Gastrocnemius medialis (tissue), 4 donors: ENCODE results near the gene NDUFA8. TPM values are rescaled to one million over a fixed set of nuclear protein-coding genes. Genes with fewer than 3 reads are reported as not detected.
"Not testable (repeated sequence)": the region's sequence is repeated elsewhere in the genome, so short reads cannot be mapped to it uniquely, and the experiment has no call there.

ENCODE experiments used
- ATAC-seq, 2 donors: fragments of 150-250 bp; one replicate each; pipeline ENCODE4 v1.9.1; 2016
- DNase-seq, 2 donors: peaks; one replicate each; pipeline ENCODE4 v3.0.0-alpha.2; 2019
- H3K27ac ChIP-seq, 4 donors: fragments of 200-600 bp; sonication (generic); 1 replicate in 1 of 4; 2 replicates in 3 of 4; pipeline ENCODE4 v1.5.1; 2016 to 2018; ENCODE audit warnings: mild to moderate bottlenecking in 2 of 4, moderate library complexity in 1 of 4
- H3K27me3 ChIP-seq, 3 donors: fragments of 200-600 bp; sonication (generic) in 2 of 3; 1 replicate in 1 of 3; 2 replicates in 2 of 3; pipeline versions ENCODE4 v1.5.1 to v1.6.0; 2016 to 2019; ENCODE audit warnings: mild to moderate bottlenecking in 1 of 3, moderate library complexity in 1 of 3
- H3K36me3 ChIP-seq, 2 donors: fragments of 200-600 bp; sonication (generic) in 1 of 2; one replicate each; pipeline ENCODE4 v1.5.1; 2017 to 2018
- H3K4me1 ChIP-seq, 2 donors: fragments of 200-600 bp; sonication (generic) in 1 of 2; one replicate each; pipeline ENCODE4 v1.5.1; 2016 to 2017; ENCODE audit warnings: mild to moderate bottlenecking in 2 of 2
- H3K4me3 ChIP-seq, 4 donors: fragments of 200-600 bp; sonication (generic) in 3 of 4; 1 replicate in 1 of 4; 2 replicates in 3 of 4; pipeline ENCODE4 v1.5.1; 2016 to 2019; ENCODE audit warnings: mild to moderate bottlenecking in 2 of 4
- H3K9me3 ChIP-seq, 3 donors: fragments of 200-600 bp; sonication (generic) in 2 of 3; 1 replicate in 1 of 3; 2 replicates in 2 of 3; pipeline ENCODE4 v1.5.1; 2016 to 2019
- CTCF ChIP-seq, 5 experiments: fragments of 450-650 bp in 3 of 5; fragments of 200-600 bp in 2 of 5; sonication (generic) in 2 of 5; IDR thresholded peaks in 4 of 5; conservative IDR thresholded peaks in 1 of 5; 1 replicate in 4 of 5; 2 replicates in 1 of 5; pipeline ENCODE4 v1.5.1; 2016 to 2019; ENCODE audit warnings: antibody characterized with exemption in 5 of 5, mild to moderate bottlenecking in 3 of 5, moderate library complexity in 3 of 5
- POLR2A ChIP-seq, 2 donors: fragments of 450-650 bp; IDR thresholded peaks; one replicate each; pipeline ENCODE4 v1.6.1; 2017; ENCODE audit warnings: antibody characterized with exemption in 2 of 2, mild to moderate bottlenecking in 2 of 2, moderate library complexity in 2 of 2
- in situ Hi-C, 4 donors: fragments of 200-750 bp; cut with MboI; loops; one replicate each; pipeline versions ENCODE4 v1.15.0 to v1.8.0; 2017; ENCODE audit warnings: low sequenced_read_pairs in 4 of 4
- intact Hi-C: fragments of 100-400 bp; cut with DNase I; formaldehyde crosslinking; loops from one replicate; pipeline ENCODE4 v1.15.1; 2023; ENCODE audit warnings: low total_unique reads
- total RNA-seq, 4 donors: library from RNA; depleted of rRNA; stranded (reverse); fragments of >200 nt; gene quantifications; one replicate each; pipeline versions ENCODE4 v1.1.0 to v1.2.3, GENCODE V29; 2016

The NDUFA8 gene
- total RNA-seq, 4 donors from 2014 or later = 51.0 to 114 (median 92.8) TPM

GRCh38 chr9:122118343-122119165 is 41.0 kb downstream of the NDUFA8 start:
- in situ Hi-C loops = loop anchor here in 3 of 4 donors (25.0 kb wide), 2 partner anchors 344 to 694 kb away; partner anchors contain the start of gene OR1K1 (in 2 of the 3)
- no peak for DNase-seq
- Histone ChIP-seq H3K36me3 (no peaks in the 10 kb centered on the region), H3K27ac (no peak overlapping the region), H3K9me3 (no peaks in the 10 kb centered on the region), H3K4me1 (peaks cover 0 to 3% of the 10 kb centered on the region in 2 donors), H3K4me3 (no peak overlapping the region), H3K27me3 (no peaks in the 10 kb centered on the region)
- intact Hi-C loops = no loop called here
- TF ChIP-seq CTCF (IDR thresholded peaks at IDR 0.05 in 4 of 5, conservative IDR thresholded peaks at IDR 0.05 in 1 of 5) (no peak), POLR2A (IDR thresholded peaks at IDR 0.05) (no peak)
- no peak for ATAC-seq

GRCh38 chr9:122117241-122117640 is 42.3 kb downstream of the NDUFA8 start:
- H3K4me1 ChIP-seq, intact Hi-C loops, H3K27ac ChIP-seq, H3K4me3 ChIP-seq, ATAC-seq, H3K9me3 ChIP-seq, H3K36me3 ChIP-seq, H3K27me3 ChIP-seq, DNase-seq: not testable (repeated sequence)
- in situ Hi-C loops = loop anchor here in 3 of 4 donors (25.0 kb wide), 2 partner anchors 345 to 695 kb away; partner anchors contain the start of gene OR1K1 (in 2 of the 3)

- H3K36me3 ChIP-seq = no peaks in the 10 kb centered on the region
- in situ Hi-C loops = loop anchor here in 3 of 4 donors (25.0 kb wide), 2 partner anchors 346 to 696 kb away; partner anchors contain the start of gene OR1K1 (in 2 of the 3)
- peaks cover 0 to 3% of the 10 kb centered on the region in 2 donors for H3K4me1 ChIP-seq
- H3K27ac ChIP-seq = no peak overlapping the region
- TF ChIP-seq CTCF (IDR thresholded peaks at IDR 0.05 in 4 of 5, conservative IDR thresholded peaks at IDR 0.05 in 1 of 5) (no peak), POLR2A (IDR thresholded peaks at IDR 0.05) (no peak)
- DNase-seq = no peak
- no peaks in the 10 kb centered on the region for H3K9me3 ChIP-seq
- no peaks in the 10 kb centered on the region for H3K27me3 ChIP-seq
- H3K4me3 ChIP-seq = no peak overlapping the region
- no peak for ATAC-seq
- intact Hi-C loops = no loop called here
Observed at GRCh38 chr9:122116448-122117173, 43.0 kb downstream of the NDUFA8 start.

- no peak overlapping the region for H3K27ac ChIP-seq
- intact Hi-C loops = no loop called here
- in situ Hi-C loops = loop anchor here in 3 of 4 donors (25.0 kb wide), 2 partner anchors 346 to 696 kb away; partner anchors contain the start of gene OR1K1 (in 2 of the 3)
- H3K4me3 ChIP-seq = no peak overlapping the region
- H3K4me1 ChIP-seq = peaks cover 0 to 3% of the 10 kb centered on the region in 2 donors
- DNase-seq = no peak
- no peaks in the 10 kb centered on the region for H3K36me3 ChIP-seq
- no peak for TF ChIP-seq POLR2A (IDR thresholded peaks at IDR 0.05)
- no peak for TF ChIP-seq CTCF (IDR thresholded peaks at IDR 0.05 in 4 of 5, conservative IDR thresholded peaks at IDR 0.05 in 1 of 5)
- H3K9me3 ChIP-seq = no peaks in the 10 kb centered on the region
- H3K27me3 ChIP-seq = no peaks in the 10 kb centered on the region
- ATAC-seq = no peak
Observed at GRCh38 chr9:122116040-122116439, 43.5 kb downstream of the NDUFA8 start.
